Fibroblast of lung (primary cell): ENCODE data around the gene ABCB1. TPM values are rescaled to one million over a fixed set of nuclear protein-coding genes. Genes with fewer than 3 reads are reported as not detected.

ENCODE experiments used
- DNase-seq, 2 donors: peaks; one replicate each; pipeline versions ENCODE4 v3.0.0 to v3.0.0-alpha.2; 2010; ENCODE audit warnings: low read depth in 2 of 2
- H2AFZ ChIP-seq: 2 replicates; pipeline ENCODE4 v1.5.1; 2012; ENCODE audit warnings: low read length, control low read depth, inconsistent platforms
- H3K27ac ChIP-seq: 2 replicates; pipeline ENCODE4 v1.5.1; 2011; ENCODE audit warnings: low read length, control low read depth; ENCODE audit not compliant: insufficient read depth
- H3K27me3 ChIP-seq: 2 replicates; pipeline ENCODE4 v1.5.1; 2011; ENCODE audit warnings: mild to moderate bottlenecking, low read length; ENCODE audit not compliant: control insufficient read depth, insufficient read depth
- H3K36me3 ChIP-seq: 2 replicates; pipeline ENCODE4 v1.5.1; 2011; ENCODE audit warnings: low read length; ENCODE audit not compliant: control insufficient read depth, insufficient read depth
- H3K4me1 ChIP-seq: 2 replicates; pipeline ENCODE4 v1.5.1; 2011; ENCODE audit warnings: low read length; ENCODE audit not compliant: control insufficient read depth, insufficient read depth; ENCODE audit errors: extremely low read depth
- H3K4me2 ChIP-seq: 2 replicates; pipeline ENCODE4 v1.5.1; 2011; ENCODE audit warnings: low read length, control low read depth; ENCODE audit not compliant: insufficient read depth; ENCODE audit errors: extremely low read depth
- H3K4me3 ChIP-seq, 4 experiments: fragments of 200-600 bp in 1 of 4; sonication (generic) in 1 of 4; replicated peaks in 1 of 4; 2 replicates each; pipeline ENCODE4 v1.5.1; 2011 to 2016; ENCODE audit warnings: low read length in 4 of 4, low read depth in 3 of 4, mild to moderate bottlenecking in 3 of 4, control low read depth in 2 of 4, inconsistent platforms in 1 of 4, mixed read lengths in 1 of 4; ENCODE audit not compliant: insufficient read depth in 1 of 4; ENCODE audit errors: control extremely low read depth in 1 of 4
- H3K79me2 ChIP-seq: 2 replicates; pipeline ENCODE4 v1.5.1; 2012; ENCODE audit warnings: mild to moderate bottlenecking, low read length, inconsistent platforms; ENCODE audit not compliant: control insufficient read depth, insufficient read depth
- H3K9ac ChIP-seq: 2 replicates; pipeline ENCODE4 v1.5.1; 2011; ENCODE audit warnings: mild to moderate bottlenecking, low read length, control low read depth; ENCODE audit not compliant: insufficient read depth
- H3K9me3 ChIP-seq: 2 replicates; pipeline ENCODE4 v1.5.1; 2012; ENCODE audit warnings: low read depth, low read length; ENCODE audit not compliant: control insufficient read depth, insufficient read depth
- H4K20me1 ChIP-seq: 2 replicates; pipeline ENCODE4 v1.5.1; 2011; ENCODE audit warnings: low read length; ENCODE audit not compliant: control insufficient read depth, insufficient read depth; ENCODE audit errors: extremely low read depth
- EZH2 ChIP-seq: IDR thresholded peaks from 2 replicates; pipeline ENCODE4 v1.5.1; 2012; ENCODE audit warnings: low read length, control low read depth, mild to moderate bottlenecking; ENCODE audit errors: missing control alignments
- polyA plus RNA-seq, 2 donors: library from polyadenylated mRNA; depleted of rRNA in 1 of 2; stranded (reverse) in 1 of 2; unstranded in 1 of 2; fragments of >200 nt; gene quantifications; 2 replicates each; pipeline ENCODE4 v1.2.1, GENCODE V29; 2011 to 2012; ENCODE audit warnings: missing spikeins in 1 of 2
- total RNA-seq: library from RNA; depleted of rRNA; stranded (reverse); fragments of >200 nt; gene quantifications from 2 replicates; pipeline ENCODE4 v1.2.1, GENCODE V29; 2014
- TF ChIP-seq, protein P1 (sequence below), 2 donors: IDR thresholded peaks in 1 of 2; conservative IDR thresholded peaks in 1 of 2; 1 replicate in 1 of 2; 2 replicates in 1 of 2; pipeline ENCODE4 v1.5.1; 2011 to 2012; ENCODE audit warnings: low read length in 2 of 2, control low read depth in 1 of 2, inconsistent platforms in 1 of 2, low read depth in 1 of 2, mild to moderate bottlenecking in 1 of 2

The ABCB1 gene
- total and polyA plus RNA-seq, 2 donors (not counting 1 experiment from before 2014, with no cell fraction given), result 1.1 to 4.8 TPM

GRCh38 chr7:87570178-87570577 lies 30.5 kb downstream of the ABCB1 start:
- H3K4me2 ChIP-seq, result no peak overlapping the region

DNA sequence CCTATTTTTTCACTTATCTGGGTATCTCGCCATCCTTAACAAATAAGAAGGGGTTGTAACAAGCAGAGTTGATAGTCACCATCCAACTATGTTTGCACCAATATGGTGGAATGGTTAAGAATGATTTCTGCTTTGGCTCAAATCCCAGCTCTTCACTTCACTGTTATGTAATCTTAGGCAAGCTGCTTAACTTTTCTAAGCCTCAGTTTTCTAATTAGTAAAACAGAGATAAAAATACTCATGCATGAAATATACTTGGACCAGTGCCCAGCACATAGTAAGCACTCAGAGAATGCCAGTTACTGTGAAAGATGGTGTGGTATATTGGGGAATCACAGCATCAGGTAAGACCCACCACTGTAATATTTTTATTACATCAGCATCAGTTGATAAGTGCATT lies 33.6 kb downstream of the ABCB1 start:
- Histone ChIP-seq H2AFZ (no peak overlapping the region), H3K36me3 (no peaks in the 10 kb centered on the region), H3K4me2 (no peak overlapping the region), H3K27me3 (no peaks in the 10 kb centered on the region), H3K9ac (no peak overlapping the region), H3K27ac (no peak overlapping the region), H3K4me3 (no peak overlapping the region), H3K79me2 (no peaks in the 10 kb centered on the region), H3K4me1 (no peaks in the 10 kb centered on the region), H3K9me3 (no peaks in the 10 kb centered on the region), H4K20me1 (no peaks in the 10 kb centered on the region)
- peak in 1 of 2 donors; percentile 27 for DNase-seq
- TF ChIP-seq EZH2, result no peak

More at GRCh38 chr7:87570178-87570577, 30.5 kb downstream of the ABCB1 start:
- H3K9me3 ChIP-seq, result no peaks in the 10 kb centered on the region
- DNase-seq, result peak; percentile 77 to 95
- no peaks in the 10 kb centered on the region for H3K79me2 ChIP-seq
- TF ChIP-seq, protein P1, sequence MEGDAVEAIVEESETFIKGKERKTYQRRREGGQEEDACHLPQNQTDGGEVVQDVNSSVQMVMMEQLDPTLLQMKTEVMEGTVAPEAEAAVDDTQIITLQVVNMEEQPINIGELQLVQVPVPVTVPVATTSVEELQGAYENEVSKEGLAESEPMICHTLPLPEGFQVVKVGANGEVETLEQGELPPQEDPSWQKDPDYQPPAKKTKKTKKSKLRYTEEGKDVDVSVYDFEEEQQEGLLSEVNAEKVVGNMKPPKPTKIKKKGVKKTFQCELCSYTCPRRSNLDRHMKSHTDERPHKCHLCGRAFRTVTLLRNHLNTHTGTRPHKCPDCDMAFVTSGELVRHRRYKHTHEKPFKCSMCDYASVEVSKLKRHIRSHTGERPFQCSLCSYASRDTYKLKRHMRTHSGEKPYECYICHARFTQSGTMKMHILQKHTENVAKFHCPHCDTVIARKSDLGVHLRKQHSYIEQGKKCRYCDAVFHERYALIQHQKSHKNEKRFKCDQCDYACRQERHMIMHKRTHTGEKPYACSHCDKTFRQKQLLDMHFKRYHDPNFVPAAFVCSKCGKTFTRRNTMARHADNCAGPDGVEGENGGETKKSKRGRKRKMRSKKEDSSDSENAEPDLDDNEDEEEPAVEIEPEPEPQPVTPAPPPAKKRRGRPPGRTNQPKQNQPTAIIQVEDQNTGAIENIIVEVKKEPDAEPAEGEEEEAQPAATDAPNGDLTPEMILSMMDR (conservative IDR thresholded peaks at IDR 0.05 in 1 of 2, IDR thresholded peaks at IDR 0.05 in 1 of 2; ENCODE audit: low read depth in 1 of 2, low read length in 2 of 2), result no peak
- TF ChIP-seq EZH2, result no peak
- no peaks in the 10 kb centered on the region for H3K36me3 ChIP-seq
- H4K20me1 ChIP-seq, result no peaks in the 10 kb centered on the region
- H2AFZ ChIP-seq, result no peak overlapping the region
- H3K27me3 ChIP-seq, result no peaks in the 10 kb centered on the region
- no peak overlapping the region for H3K9ac ChIP-seq
- H3K4me1 ChIP-seq, result peaks cover 2% of the 10 kb centered on the region
- H3K27ac ChIP-seq, result no peak overlapping the region
- no peak overlapping the region for H3K4me3 ChIP-seq

- no peaks in the 10 kb centered on the region for H4K20me1 ChIP-seq
- no peaks in the 10 kb centered on the region for H3K9me3 ChIP-seq
- H3K4me1 ChIP-seq, result no peaks in the 10 kb centered on the region
- TF ChIP-seq, protein P1 (conservative IDR thresholded peaks at IDR 0.05 in 1 of 2, IDR thresholded peaks at IDR 0.05 in 1 of 2; ENCODE audit: low read depth in 1 of 2, low read length in 2 of 2), result no peak
- no peak for TF ChIP-seq EZH2
- H3K27me3 ChIP-seq, result no peaks in the 10 kb centered on the region
- H3K9ac ChIP-seq, result no peak overlapping the region
- no peak overlapping the region for H3K4me3 ChIP-seq
- no peak overlapping the region for H2AFZ ChIP-seq
- DNase-seq, result no peak
- no peaks in the 10 kb centered on the region for H3K79me2 ChIP-seq
- no peak overlapping the region for H3K27ac ChIP-seq
- no peak overlapping the region for H3K4me2 ChIP-seq
- no peaks in the 10 kb centered on the region for H3K36me3 ChIP-seq
Observed at GRCh38 chr7:87566311-87566900, 34.3 kb downstream of the ABCB1 start.
